Hepatocyte (in vitro differentiated cells): ENCODE results near the gene ANKRD11.

Experiments
- CTCF ChIP-seq: fragments of 200-600 bp; sonication (generic); IDR thresholded peaks from 2 replicates; pipeline ENCODE4 v1.5.1; 2016; ENCODE audit warnings: antibody characterized with exemption, mild to moderate bottlenecking; ENCODE audit not compliant: poor library complexity
- EZH2 ChIP-seq: fragments of 200-600 bp; sonication (generic); IDR thresholded peaks from 2 replicates; pipeline ENCODE4 v1.6.1; 2016; ENCODE audit warnings: antibody characterized with exemption, mild to moderate bottlenecking, borderline replicate concordance
- EZH2phosphoT487 ChIP-seq: fragments of 200-600 bp; sonication (generic); IDR thresholded peaks from one replicate; pipeline ENCODE4 v1.6.1; 2018; ENCODE audit warnings: antibody characterized with exemption, mild to moderate bottlenecking, low read depth, moderate library complexity; ENCODE audit not compliant: unreplicated experiment, severe bottlenecking

- TF ChIP-seq CTCF (no peak), EZH2phosphoT487 (no peak), EZH2 (no peak)
Observed at GRCh38 chr16:89297910-89298545, 192.3 kb downstream of the ANKRD11 start.
